Right lobe of liver (tissue), 4 donors: ENCODE results near the gene ASB14.

ENCODE experiments used
- POLR2A ChIP-seq: fragments of 450-650 bp; IDR thresholded peaks from one replicate; pipeline ENCODE4 v1.6.1; 2017; ENCODE audit warnings: antibody characterized with exemption, mild to moderate bottlenecking
- TF ChIP-seq, protein P1 (sequence below), 4 donors: fragments of 200-600 bp in 3 of 4; fragments of 450-650 bp in 1 of 4; IDR thresholded peaks; one replicate each; pipeline versions ENCODE4 v1.5.1 to v1.8.0; 2016 to 2022; ENCODE audit warnings: antibody characterized with exemption in 4 of 4, mild to moderate bottlenecking in 2 of 4
- donor health status: DM: no; HTN: no; CAD: no.
- donor health status: DM: no; HTN: no; CAD: no.
- donor health status: DM: no; HTN: yes; CAD: no.

DNA sequence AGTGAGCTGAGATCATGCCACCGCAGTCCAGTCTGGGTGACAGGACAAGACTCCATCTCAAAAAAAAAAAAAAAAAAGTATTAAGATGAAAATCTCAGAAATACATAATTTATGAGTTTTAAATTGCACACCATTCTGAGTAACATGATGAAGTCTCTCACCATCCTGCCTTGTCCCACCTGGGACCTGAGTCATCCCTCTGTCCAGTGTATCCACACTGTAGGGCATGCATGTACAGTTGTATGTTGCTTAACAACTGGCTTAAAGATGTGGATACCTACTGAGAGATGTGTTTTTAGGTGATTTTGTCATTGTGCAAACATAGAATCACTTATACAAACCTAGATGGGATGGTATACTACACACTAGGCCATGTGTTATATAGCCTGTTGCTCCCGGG, 17.1 kb downstream of the ASB14 start:
- TF ChIP-seq, protein P1, sequence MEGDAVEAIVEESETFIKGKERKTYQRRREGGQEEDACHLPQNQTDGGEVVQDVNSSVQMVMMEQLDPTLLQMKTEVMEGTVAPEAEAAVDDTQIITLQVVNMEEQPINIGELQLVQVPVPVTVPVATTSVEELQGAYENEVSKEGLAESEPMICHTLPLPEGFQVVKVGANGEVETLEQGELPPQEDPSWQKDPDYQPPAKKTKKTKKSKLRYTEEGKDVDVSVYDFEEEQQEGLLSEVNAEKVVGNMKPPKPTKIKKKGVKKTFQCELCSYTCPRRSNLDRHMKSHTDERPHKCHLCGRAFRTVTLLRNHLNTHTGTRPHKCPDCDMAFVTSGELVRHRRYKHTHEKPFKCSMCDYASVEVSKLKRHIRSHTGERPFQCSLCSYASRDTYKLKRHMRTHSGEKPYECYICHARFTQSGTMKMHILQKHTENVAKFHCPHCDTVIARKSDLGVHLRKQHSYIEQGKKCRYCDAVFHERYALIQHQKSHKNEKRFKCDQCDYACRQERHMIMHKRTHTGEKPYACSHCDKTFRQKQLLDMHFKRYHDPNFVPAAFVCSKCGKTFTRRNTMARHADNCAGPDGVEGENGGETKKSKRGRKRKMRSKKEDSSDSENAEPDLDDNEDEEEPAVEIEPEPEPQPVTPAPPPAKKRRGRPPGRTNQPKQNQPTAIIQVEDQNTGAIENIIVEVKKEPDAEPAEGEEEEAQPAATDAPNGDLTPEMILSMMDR (IDR thresholded peaks at IDR 0.05) = no peak
- TF ChIP-seq POLR2A = no peak
